Measurements from ENCODE around the gene TXNRD2.

DNA sequence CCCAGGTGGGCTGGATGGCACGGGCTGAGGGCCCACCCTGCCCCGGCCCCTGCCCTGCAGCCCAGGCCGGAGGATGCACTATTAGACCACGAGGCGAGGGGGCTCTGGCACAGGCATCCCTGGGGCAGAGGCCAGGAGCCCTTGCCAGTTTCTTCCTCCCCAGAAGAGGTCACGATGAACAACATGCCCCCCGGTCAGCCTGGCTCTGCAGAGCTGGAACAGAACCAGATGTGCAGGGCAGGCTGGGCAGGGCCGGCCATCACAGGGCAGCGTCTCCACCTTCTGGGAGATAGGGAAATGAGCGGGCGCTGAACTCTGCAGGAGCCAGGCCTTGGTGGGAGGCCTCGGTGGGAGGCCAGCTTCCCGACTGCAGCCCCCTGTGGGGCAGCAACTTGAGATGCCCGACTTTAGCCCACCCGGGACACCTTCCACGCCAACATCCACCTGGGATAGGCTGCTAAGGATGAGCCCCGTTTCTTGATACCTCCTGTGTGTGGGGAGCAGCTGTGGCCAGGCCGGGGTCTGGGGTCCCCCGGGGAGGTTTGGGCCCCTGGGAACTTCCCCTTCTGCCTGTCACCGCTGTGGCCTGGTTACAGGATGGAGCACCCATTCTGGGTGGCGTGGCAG, 65.2 kb downstream of the TXNRD2 start:
- TF ChIP-seq TAF1 (IDR thresholded peaks at IDR 0.05; ENCODE audit: borderline replicate concordance, insufficient read depth, low read length), result no peak
- TF ChIP-seq, protein P1, sequence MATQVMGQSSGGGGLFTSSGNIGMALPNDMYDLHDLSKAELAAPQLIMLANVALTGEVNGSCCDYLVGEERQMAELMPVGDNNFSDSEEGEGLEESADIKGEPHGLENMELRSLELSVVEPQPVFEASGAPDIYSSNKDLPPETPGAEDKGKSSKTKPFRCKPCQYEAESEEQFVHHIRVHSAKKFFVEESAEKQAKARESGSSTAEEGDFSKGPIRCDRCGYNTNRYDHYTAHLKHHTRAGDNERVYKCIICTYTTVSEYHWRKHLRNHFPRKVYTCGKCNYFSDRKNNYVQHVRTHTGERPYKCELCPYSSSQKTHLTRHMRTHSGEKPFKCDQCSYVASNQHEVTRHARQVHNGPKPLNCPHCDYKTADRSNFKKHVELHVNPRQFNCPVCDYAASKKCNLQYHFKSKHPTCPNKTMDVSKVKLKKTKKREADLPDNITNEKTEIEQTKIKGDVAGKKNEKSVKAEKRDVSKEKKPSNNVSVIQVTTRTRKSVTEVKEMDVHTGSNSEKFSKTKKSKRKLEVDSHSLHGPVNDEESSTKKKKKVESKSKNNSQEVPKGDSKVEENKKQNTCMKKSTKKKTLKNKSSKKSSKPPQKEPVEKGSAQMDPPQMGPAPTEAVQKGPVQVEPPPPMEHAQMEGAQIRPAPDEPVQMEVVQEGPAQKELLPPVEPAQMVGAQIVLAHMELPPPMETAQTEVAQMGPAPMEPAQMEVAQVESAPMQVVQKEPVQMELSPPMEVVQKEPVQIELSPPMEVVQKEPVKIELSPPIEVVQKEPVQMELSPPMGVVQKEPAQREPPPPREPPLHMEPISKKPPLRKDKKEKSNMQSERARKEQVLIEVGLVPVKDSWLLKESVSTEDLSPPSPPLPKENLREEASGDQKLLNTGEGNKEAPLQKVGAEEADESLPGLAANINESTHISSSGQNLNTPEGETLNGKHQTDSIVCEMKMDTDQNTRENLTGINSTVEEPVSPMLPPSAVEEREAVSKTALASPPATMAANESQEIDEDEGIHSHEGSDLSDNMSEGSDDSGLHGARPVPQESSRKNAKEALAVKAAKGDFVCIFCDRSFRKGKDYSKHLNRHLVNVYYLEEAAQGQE (IDR thresholded peaks at IDR 0.05; ENCODE audit: insufficient read depth in 1 of 2, low read depth in 2 of 2, low read length in 2 of 2), result no peak
- TF ChIP-seq POLR2AphosphoS5 (IDR thresholded peaks at IDR 0.05; ENCODE audit: low read depth, low read length), result no peak
